Activated naive CD4-positive, alpha-beta T cell treated with anti-CD3 and anti-CD28 coated beads, Interleukin-2, amount 50 U/mL, for 24 hours (primary cell): ENCODE measurements around the gene ARRB1.

Experiments used
- H3K27ac Mint-ChIP-seq: one replicate; pipeline ENCODE4 v1.8.0; 2021; ENCODE audit warnings: mild to moderate bottlenecking, mixed read lengths
- H3K27me3 Mint-ChIP-seq: one replicate; pipeline ENCODE4 v1.8.0; 2021; ENCODE audit warnings: mixed read lengths
- H3K36me3 Mint-ChIP-seq: one replicate; pipeline ENCODE4 v1.8.0; 2021; ENCODE audit warnings: mixed read lengths
- H3K4me1 Mint-ChIP-seq: one replicate; pipeline ENCODE4 v1.8.0; 2021; ENCODE audit warnings: mixed read lengths
- H3K4me3 Mint-ChIP-seq: one replicate; pipeline ENCODE4 v1.8.0; 2021; ENCODE audit warnings: mild to moderate bottlenecking, mixed read lengths
- H3K9me3 Mint-ChIP-seq: one replicate; pipeline ENCODE4 v1.8.0; 2021; ENCODE audit warnings: mixed read lengths

ARRB1 gene

DNA sequence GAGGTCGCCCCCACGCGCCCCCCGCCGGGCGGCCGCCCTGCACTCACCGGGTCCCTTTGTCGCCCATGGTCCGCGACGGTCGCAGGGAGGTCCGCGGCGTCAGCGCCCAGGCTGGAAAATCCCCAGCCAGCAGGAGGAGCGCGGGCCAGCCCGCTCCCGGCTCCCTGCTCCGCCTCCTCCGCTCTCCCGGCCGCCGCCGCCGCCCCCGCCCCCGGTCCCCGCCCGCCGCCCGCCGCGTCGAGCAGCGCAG lies at the start of gene ARRB1:
ARRB1 (minus strand) TSS at position 121 of the 250 bp plus-strand sequence; CDS start at position 67, 54 bp downstream.
- no peaks in the 10 kb centered on the region for H3K9me3 Mint-ChIP-seq
- H3K4me3 Mint-ChIP-seq = peak within 1 kb of the TSS; percentile 90
- H3K27me3 Mint-ChIP-seq = no peaks in the 10 kb centered on the region
- peak within 1 kb of the TSS; percentile 91 for H3K27ac Mint-ChIP-seq
- no peaks in the 10 kb centered on the region for H3K36me3 Mint-ChIP-seq
- peaks cover 80% of the 10 kb centered on the region for H3K4me1 Mint-ChIP-seq

DNA sequence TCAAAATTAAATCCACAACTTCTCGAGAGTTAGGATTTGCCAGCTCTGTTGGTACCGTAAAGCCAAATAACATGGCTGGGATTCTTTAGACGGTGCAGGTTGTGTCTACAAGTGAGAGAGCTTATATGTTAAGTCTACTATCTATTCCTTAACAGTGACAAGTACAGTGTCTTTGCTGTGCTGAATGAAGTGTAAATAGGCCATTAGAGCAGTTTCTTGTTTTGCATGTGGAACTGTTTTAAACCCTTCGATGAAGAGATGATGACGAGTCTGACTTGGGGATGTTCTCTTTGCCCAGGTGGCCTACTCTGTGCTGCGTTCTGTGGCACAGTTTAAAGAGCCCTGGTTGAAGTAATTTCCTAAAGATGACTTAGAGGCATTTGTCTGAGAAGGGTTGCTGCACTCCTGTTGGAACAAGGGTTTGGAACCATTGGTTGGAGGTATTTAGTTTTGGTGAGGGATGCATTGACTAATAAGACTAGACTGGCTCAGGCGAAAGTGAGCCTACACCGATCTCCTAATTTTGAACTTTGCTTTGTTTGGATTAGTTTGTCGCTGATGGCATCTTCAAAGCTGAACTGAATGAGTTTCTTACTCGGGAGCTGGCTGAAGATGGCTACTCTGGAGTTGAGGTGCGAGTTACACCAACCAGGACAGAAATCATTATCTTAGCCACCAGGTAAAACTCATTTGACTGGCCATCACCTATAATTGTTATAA lies 48.8 kb upstream of the ARRB1 start:
- Mint-ChIP-seq H3K27ac (peak overlapping the region; percentile 97), H3K36me3 (peaks cover 46% of the 10 kb centered on the region), H3K9me3 (no peaks in the 10 kb centered on the region), H3K4me1 (peaks cover 38% of the 10 kb centered on the region), H3K4me3 (peak overlapping the region; percentile 98), H3K27me3 (no peaks in the 10 kb centered on the region)

DNA sequence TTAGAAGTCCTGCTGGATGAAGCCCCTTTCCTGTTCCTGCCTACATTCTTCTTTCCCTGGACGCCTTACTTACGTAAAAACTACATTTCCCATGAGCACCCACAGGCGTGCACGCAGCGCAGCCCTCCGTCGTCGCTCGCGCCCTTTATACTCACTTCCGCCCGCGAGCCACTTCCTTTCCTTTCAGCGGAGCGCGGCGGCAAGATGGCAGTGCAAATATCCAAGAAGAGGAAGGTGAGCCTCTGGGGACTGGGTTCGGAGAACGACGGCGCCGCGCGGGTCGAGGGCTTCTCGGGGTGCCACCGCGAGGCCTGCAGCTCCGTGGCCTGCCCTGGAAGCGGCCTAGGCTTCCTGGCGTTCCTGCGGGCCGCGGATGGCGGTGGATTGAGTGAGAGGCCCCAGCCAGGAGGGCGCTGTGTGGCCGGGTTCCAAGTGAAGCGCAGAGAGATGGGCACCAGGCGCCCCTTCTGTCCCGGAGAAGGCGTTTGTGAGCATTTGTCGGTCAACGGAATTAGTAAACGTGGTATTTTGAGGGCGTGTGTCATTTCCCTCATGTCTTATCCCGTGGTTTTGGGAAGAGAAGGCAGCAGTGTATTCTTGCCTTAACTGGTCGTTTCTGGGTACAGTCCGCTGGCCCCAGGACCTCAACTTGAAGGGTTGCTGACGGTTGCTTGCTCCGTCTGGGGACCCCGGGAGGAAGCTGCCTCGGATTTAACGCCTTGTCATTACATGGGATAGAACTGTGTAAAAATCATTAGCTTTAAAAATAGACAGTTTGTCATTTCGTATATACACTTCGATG lies 48.1 kb upstream of the ARRB1 start, which contains the start of gene RPS3:
RPS3 (plus strand) TSS at position 175 of the 802 bp plus-strand sequence; CDS start at position 205, 30 bp downstream.
- Mint-ChIP-seq H3K4me1 (peaks cover 37% of the 10 kb centered on the region), H3K27ac (peak within 1 kb of the TSS; percentile 97), H3K36me3 (peaks cover 45% of the 10 kb centered on the region), H3K4me3 (peak within 1 kb of the TSS; percentile 98), H3K27me3 (no peaks in the 10 kb centered on the region), H3K9me3 (no peaks in the 10 kb centered on the region)

- Mint-ChIP-seq H3K36me3 (peaks cover 40% of the 10 kb centered on the region), H3K4me3 (no peak overlapping the region), H3K9me3 (no peaks in the 10 kb centered on the region), H3K4me1 (peaks cover 30% of the 10 kb centered on the region), H3K27ac (peak overlapping the region; percentile 97), H3K27me3 (no peaks in the 10 kb centered on the region)
Observed at GRCh38 chr11:75398906-75399305, 47.4 kb upstream of the ARRB1 start.

GRCh38 chr11:75394085-75394840 lies 42.8 kb upstream of the ARRB1 start:
- Mint-ChIP-seq H3K27ac (peak overlapping the region; percentile 30), H3K4me1 (peaks cover 3% of the 10 kb centered on the region), H3K9me3 (no peaks in the 10 kb centered on the region), H3K27me3 (no peaks in the 10 kb centered on the region), H3K4me3 (no peak overlapping the region), H3K36me3 (peaks cover under 1% of the 10 kb centered on the region)

- Mint-ChIP-seq H3K4me3 (no peak overlapping the region), H3K9me3 (no peaks in the 10 kb centered on the region), H3K27me3 (no peaks in the 10 kb centered on the region), H3K4me1 (no peaks in the 10 kb centered on the region), H3K27ac (no peak overlapping the region), H3K36me3 (no peaks in the 10 kb centered on the region)
Observed at GRCh38 chr11:75389925-75390324, 38.5 kb upstream of the ARRB1 start.

GRCh38 chr11:75389276-75389605 lies 37.8 kb upstream of the ARRB1 start:
- no peaks in the 10 kb centered on the region for H3K9me3 Mint-ChIP-seq
- peaks cover 6% of the 10 kb centered on the region for H3K4me1 Mint-ChIP-seq
- H3K27me3 Mint-ChIP-seq = no peaks in the 10 kb centered on the region
- no peak overlapping the region for H3K4me3 Mint-ChIP-seq
- no peak overlapping the region for H3K27ac Mint-ChIP-seq
- H3K36me3 Mint-ChIP-seq = no peaks in the 10 kb centered on the region

DNA sequence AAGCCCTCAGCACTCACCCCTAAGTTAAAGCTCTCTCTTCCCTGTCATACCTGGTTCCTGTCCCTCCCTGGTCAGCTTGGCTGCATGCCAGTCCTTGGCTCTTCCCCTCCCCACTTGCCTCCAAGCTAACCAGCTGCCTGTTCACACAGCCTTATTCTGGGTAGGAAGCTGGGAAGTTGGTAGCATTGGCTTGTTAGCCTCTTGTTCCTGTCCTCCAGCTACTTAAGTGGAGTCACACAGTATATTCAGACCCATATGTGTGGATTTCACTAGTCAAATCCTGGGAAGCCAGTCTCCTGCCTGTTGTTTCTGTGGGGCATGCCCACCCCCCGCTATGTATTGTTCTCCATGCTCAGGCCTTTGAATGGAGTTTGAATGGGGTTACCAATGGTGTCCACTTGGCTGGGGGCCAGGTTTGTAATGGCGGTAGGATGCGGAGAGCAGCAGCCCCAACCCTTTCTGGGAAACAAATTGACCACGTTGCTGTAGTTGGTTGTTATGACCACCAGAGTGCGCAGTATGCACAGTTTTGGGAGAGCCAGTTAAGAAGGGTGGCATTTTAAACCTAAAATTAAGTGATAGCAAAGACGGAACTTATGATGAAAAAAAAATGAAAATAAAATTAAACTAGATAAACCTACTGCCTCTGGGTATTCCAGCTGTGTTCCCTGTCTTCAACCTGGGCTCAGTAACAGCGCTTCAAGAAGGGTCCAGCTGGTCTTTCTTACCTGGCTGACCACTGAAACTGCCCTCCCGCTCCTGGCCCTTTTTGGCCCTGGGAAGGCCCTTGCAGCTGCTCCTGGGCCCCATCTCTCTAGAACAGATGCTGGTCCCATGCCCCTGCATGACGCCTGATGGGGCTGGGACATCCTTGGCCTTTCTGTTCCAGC lies 37.2 kb upstream of the ARRB1 start:
- peaks cover 13% of the 10 kb centered on the region for H3K4me1 Mint-ChIP-seq
- H3K36me3 Mint-ChIP-seq = no peaks in the 10 kb centered on the region
- no peak overlapping the region for H3K27ac Mint-ChIP-seq
- no peak overlapping the region for H3K4me3 Mint-ChIP-seq
- H3K27me3 Mint-ChIP-seq = no peaks in the 10 kb centered on the region
- no peaks in the 10 kb centered on the region for H3K9me3 Mint-ChIP-seq

GRCh38 chr11:75387736-75388294 lies 36.4 kb upstream of the ARRB1 start:
- Mint-ChIP-seq H3K4me1 (peaks cover 20% of the 10 kb centered on the region), H3K9me3 (no peaks in the 10 kb centered on the region), H3K27ac (no peak overlapping the region), H3K36me3 (no peaks in the 10 kb centered on the region), H3K27me3 (no peaks in the 10 kb centered on the region), H3K4me3 (no peak overlapping the region)

DNA sequence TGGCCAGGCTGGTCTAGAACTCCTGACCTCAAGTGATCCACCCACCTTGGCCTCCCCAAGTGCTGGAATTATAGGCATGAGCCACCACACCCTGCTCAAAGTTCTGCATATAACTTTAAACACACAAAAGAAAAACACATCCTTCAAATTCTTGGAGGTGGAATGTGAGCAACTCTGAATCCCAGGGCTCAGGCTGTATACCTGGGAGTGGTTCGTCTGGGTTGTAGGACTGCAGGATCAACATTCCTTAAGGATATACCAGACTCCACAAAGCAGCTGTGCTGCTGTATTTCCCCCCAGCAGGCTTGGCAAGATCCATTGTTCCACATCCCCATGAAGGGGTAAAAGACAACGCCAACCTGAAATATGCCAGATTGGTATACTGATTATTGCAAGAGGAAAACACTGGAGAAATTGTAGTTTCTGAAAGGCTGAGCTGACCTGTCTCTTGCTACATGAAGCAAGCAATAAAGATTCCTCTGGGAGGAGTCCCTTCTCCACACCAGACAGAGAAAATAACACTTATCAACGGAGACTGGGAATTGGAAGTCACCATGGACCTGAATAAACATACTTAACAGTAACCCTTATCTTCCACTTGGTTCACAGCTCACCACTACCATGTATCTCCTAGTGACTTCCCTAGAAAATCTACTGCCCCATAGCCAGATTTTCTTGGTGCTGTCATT lies 35.6 kb upstream of the ARRB1 start:
- Mint-ChIP-seq H3K4me1 (peaks cover 20% of the 10 kb centered on the region), H3K27ac (no peak overlapping the region), H3K4me3 (no peak overlapping the region), H3K36me3 (no peaks in the 10 kb centered on the region), H3K9me3 (no peaks in the 10 kb centered on the region), H3K27me3 (no peaks in the 10 kb centered on the region)

DNA sequence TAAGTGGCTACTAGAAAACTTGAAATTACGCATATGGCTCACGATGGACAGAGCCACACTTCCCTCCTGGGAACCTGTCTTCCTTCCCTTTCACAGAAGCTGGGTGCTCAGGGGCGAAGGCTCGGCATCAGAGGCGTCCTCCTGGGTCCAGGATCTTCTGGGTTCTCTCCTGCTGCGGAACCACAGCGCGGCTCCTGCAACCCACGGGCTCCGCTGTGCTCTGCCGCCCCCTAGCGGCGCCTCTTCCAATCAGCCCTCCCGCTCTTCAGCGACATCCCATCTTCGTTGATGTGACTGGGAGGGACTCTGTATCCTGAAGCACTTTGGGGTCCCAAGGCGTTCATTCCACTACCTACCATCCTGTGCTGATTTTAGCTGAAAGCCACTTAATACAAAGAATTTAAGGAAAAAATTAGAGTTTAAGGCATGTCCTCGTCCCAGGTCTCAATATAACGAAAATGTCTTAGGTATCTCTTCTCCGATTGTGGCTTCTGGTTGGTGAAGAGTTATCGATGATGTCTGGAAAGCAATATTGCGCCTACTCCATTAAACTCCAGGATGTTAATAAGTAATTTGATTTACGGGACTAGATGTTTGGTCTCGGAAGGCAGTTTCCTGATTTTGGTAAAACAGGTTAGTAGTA lies 33.1 kb upstream of the ARRB1 start:
- no peaks in the 10 kb centered on the region for H3K27me3 Mint-ChIP-seq
- H3K4me1 Mint-ChIP-seq = peaks cover 28% of the 10 kb centered on the region
- peak overlapping the region; percentile 61 for H3K4me3 Mint-ChIP-seq
- H3K9me3 Mint-ChIP-seq = no peaks in the 10 kb centered on the region
- no peaks in the 10 kb centered on the region for H3K36me3 Mint-ChIP-seq
- peak overlapping the region; percentile 57 for H3K27ac Mint-ChIP-seq

GRCh38 chr11:75383246-75383645 lies 31.8 kb upstream of the ARRB1 start:
- peak overlapping the region; percentile 30 for H3K4me3 Mint-ChIP-seq
- H3K27me3 Mint-ChIP-seq = no peaks in the 10 kb centered on the region
- H3K9me3 Mint-ChIP-seq = no peaks in the 10 kb centered on the region
- peaks cover 28% of the 10 kb centered on the region for H3K4me1 Mint-ChIP-seq
- H3K36me3 Mint-ChIP-seq = no peaks in the 10 kb centered on the region
- H3K27ac Mint-ChIP-seq = peak overlapping the region; percentile 81

DNA sequence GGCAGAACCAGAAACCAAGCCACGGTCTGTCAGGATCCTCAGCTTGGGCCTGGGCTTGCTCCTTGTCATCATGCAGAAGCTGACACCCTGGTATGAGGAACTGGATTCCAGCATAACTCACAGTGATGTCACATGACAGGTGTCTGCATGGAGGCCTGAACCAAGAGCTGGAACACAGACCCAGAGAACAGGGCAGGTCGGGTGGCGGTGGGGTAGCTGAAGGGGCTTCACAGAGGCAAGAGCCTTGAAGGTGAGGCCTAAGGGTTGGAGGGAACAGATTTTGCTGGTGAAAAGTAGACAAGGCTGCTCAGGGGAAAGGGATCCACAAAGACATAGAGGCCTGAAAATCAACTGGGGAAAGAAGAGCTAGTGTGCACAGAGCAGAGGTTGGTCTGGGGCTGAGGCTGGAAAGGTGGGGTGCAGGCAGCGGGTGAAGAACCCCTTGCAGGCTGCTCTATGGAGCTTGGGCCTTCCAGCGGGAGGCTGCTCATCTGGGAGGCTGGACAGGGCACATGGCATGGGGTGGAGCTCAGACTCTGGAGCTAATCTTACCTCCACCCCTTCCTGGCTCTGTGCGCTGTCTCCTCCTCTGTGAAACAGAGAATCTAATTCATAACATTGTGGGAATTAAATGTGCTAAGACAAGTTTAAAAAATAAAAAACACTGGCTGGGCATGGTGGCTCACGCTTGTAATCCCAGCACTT lies 29.4 kb upstream of the ARRB1 start:
- no peaks in the 10 kb centered on the region for H3K27me3 Mint-ChIP-seq
- no peaks in the 10 kb centered on the region for H3K9me3 Mint-ChIP-seq
- no peaks in the 10 kb centered on the region for H3K36me3 Mint-ChIP-seq
- H3K4me1 Mint-ChIP-seq = peaks cover 28% of the 10 kb centered on the region
- no peak overlapping the region for H3K4me3 Mint-ChIP-seq
- no peak overlapping the region for H3K27ac Mint-ChIP-seq

GRCh38 chr11:75380245-75380644 lies 28.8 kb upstream of the ARRB1 start:
- Mint-ChIP-seq H3K27me3 (no peaks in the 10 kb centered on the region), H3K4me1 (peaks cover 28% of the 10 kb centered on the region), H3K27ac (no peak overlapping the region), H3K9me3 (no peaks in the 10 kb centered on the region), H3K36me3 (no peaks in the 10 kb centered on the region), H3K4me3 (no peak overlapping the region)
